PC-9 (cell line): ENCODE measurements around the gene DACH1. TPM values are rescaled to one million over a fixed set of nuclear protein-coding genes. Genes with fewer than 3 reads are reported as not detected.

Experiments
- BruUV-seq: library from RNA; stranded (reverse); fragments of 400-500 nt; replicated peaks from 2 replicates; lab custom pipeline; 2021; lab: Mats Ljungman, UMichigan
- CTCF ChIA-PET: fragments of 300-600 bp; sonication (Branson Sonifier 250); formaldehyde crosslinking; loops from one replicate; lab custom pipeline; 2022; ENCODE audit warnings: antibody characterized with exemption; lab: Charles Lee
- POLR2A ChIA-PET: fragments of 300-600 bp; sonication (Branson Sonifier 250); formaldehyde crosslinking; loops from one replicate; lab custom pipeline; 2022; ENCODE audit warnings: antibody characterized with exemption; ENCODE audit not compliant: unreplicated experiment; lab: Charles Lee
- DNase-seq, 2 experiments: peaks; one replicate each; pipeline versions ENCODE4 v3.0.0 to v3.0.0-alpha.2; 2015 to 2022; ENCODE audit warnings: mixed read lengths in 1 of 2
- H2AFZ ChIP-seq: fragments of 200-600 bp; sonication (generic); 2 replicates; pipeline ENCODE4 v1.8.1; 2017; ENCODE audit warnings: antibody characterized with exemption
- H3F3A ChIP-seq: fragments of 200-600 bp; sonication (generic); 2 replicates; pipeline ENCODE4 v1.8.1; 2017; ENCODE audit warnings: antibody characterized with exemption, mild to moderate bottlenecking, low read depth; ENCODE audit not compliant: insufficient read depth
- H3K27ac ChIP-seq: fragments of 200-600 bp; sonication (generic); 2 replicates; pipeline ENCODE4 v1.6.1; 2016; ENCODE audit warnings: mixed run types
- H3K27me3 ChIP-seq: fragments of 200-600 bp; sonication (generic); 2 replicates; pipeline ENCODE4 v1.6.1; 2016; ENCODE audit warnings: low read depth, mixed run types; ENCODE audit not compliant: insufficient read depth
- H3K36me3 ChIP-seq: fragments of 200-600 bp; sonication (generic); 2 replicates; pipeline ENCODE4 v1.6.1; 2016; ENCODE audit warnings: low read depth, mixed run types
- H3K4me1 ChIP-seq: fragments of 200-600 bp; sonication (generic); replicated peaks from 2 replicates; pipeline ENCODE4 v1.6.1; 2016; ENCODE audit warnings: mixed run types; ENCODE audit not compliant: insufficient read depth
- H3K4me2 ChIP-seq: fragments of 200-600 bp; sonication (generic); 2 replicates; pipeline ENCODE4 v1.6.1; 2017; ENCODE audit warnings: mixed run types
- H3K4me3 ChIP-seq: fragments of 200-600 bp; sonication (generic); 2 replicates; pipeline ENCODE4 v1.6.1; 2016; ENCODE audit warnings: mixed run types
- H3K79me2 ChIP-seq: fragments of 200-600 bp; sonication (generic); 2 replicates; pipeline ENCODE4 v1.6.1; 2017; ENCODE audit warnings: low read depth, mixed run types
- H3K9me2 ChIP-seq: fragments of 200-600 bp; sonication (generic); 2 replicates; pipeline ENCODE4 v1.8.1; 2017; ENCODE audit warnings: mild to moderate bottlenecking; ENCODE audit not compliant: insufficient read depth
- H3K9me3 ChIP-seq: fragments of 200-600 bp; sonication (generic); 2 replicates; pipeline ENCODE4 v1.8.1; 2016; ENCODE audit warnings: low read depth; ENCODE audit not compliant: insufficient read depth
- H4K20me1 ChIP-seq: fragments of 200-600 bp; sonication (generic); 2 replicates; pipeline ENCODE4 v1.8.1; 2017; ENCODE audit not compliant: insufficient read depth
- CTCF ChIP-seq: fragments of 200-600 bp; sonication (generic); conservative IDR thresholded peaks from 2 replicates; pipeline ENCODE4 v1.6.1; 2017; ENCODE audit warnings: mixed run types, antibody characterized with exemption, mild to moderate bottlenecking, moderate library complexity
- EZH2 ChIP-seq: fragments of 200-600 bp; sonication (generic); IDR thresholded peaks from 2 replicates; pipeline ENCODE4 v1.8.0; 2017; ENCODE audit warnings: antibody characterized with exemption, low read depth
- intact Hi-C: fragments of 100-400 bp; cut with micrococcal nuclease; formaldehyde crosslinking; loops from one replicate; pipeline ENCODE4 v1.10.0; 2022; ENCODE audit not compliant: unreplicated experiment
- total RNA-seq: library from RNA; stranded (reverse); gene quantifications from 2 replicates; pipeline ENCODE4 v1.2.3, GENCODE V29; 2021

DACH1 gene
- total RNA-seq, 1 experiment from 2014 or later, result 1.5 TPM

GRCh38 chr13:71727662-71728061 lies 139.3 kb downstream of the DACH1 start:
- Histone ChIP-seq H3K4me1 (no peaks in the 10 kb centered on the region), H3F3A (no peaks in the 10 kb centered on the region), H3K4me2 (no peak overlapping the region), H3K79me2 (no peaks in the 10 kb centered on the region), H3K9me3 (no peaks in the 10 kb centered on the region), H3K9me2 (no peaks in the 10 kb centered on the region), H2AFZ (no peak overlapping the region), H3K36me3 (no peaks in the 10 kb centered on the region), H3K27me3 (no peaks in the 10 kb centered on the region), H3K27ac (no peak overlapping the region), H4K20me1 (no peaks in the 10 kb centered on the region; the same call in 1 of the 2 replicates), H3K4me3 (no peak overlapping the region)
- CTCF ChIA-PET, result no interaction called here
- TF ChIP-seq CTCF (no peak), EZH2 (no peak)
- no peak for DNase-seq
- BruUV-seq, result no TSS peak
- intact Hi-C loops, result no loop called here
- POLR2A ChIA-PET, result no interaction called here

GRCh38 chr13:71727042-71727441 lies 140.0 kb downstream of the DACH1 start:
- Histone ChIP-seq H4K20me1 (no peaks in the 10 kb centered on the region; the same call in 1 of the 2 replicates), H3K4me2 (no peak overlapping the region), H2AFZ (no peak overlapping the region), H3K9me3 (no peaks in the 10 kb centered on the region), H3K27ac (no peak overlapping the region), H3K36me3 (no peaks in the 10 kb centered on the region), H3K4me1 (no peaks in the 10 kb centered on the region), H3K27me3 (no peaks in the 10 kb centered on the region), H3K79me2 (no peaks in the 10 kb centered on the region), H3F3A (no peaks in the 10 kb centered on the region), H3K4me3 (no peak overlapping the region), H3K9me2 (no peaks in the 10 kb centered on the region)
- intact Hi-C loops, result no loop called here
- ChIA-PET POLR2A (no interaction called here), CTCF (no interaction called here)
- TF ChIP-seq CTCF (no peak), EZH2 (no peak)
- BruUV-seq, result no TSS peak
- no peak for DNase-seq

- Histone ChIP-seq H3K9me3 (no peaks in the 10 kb centered on the region), H4K20me1 (no peaks in the 10 kb centered on the region), H3F3A (no peaks in the 10 kb centered on the region), H3K27ac (no peak overlapping the region), H3K36me3 (no peaks in the 10 kb centered on the region), H3K4me3 (no peak overlapping the region), H2AFZ (no peak overlapping the region), H3K27me3 (no peaks in the 10 kb centered on the region), H3K9me2 (no peaks in the 10 kb centered on the region), H3K4me1 (no peaks in the 10 kb centered on the region), H3K79me2 (no peaks in the 10 kb centered on the region), H3K4me2 (no peak overlapping the region)
- no peak for DNase-seq
- ChIA-PET POLR2A (no interaction called here), CTCF (no interaction called here)
- no peak for TF ChIP-seq CTCF
- TF ChIP-seq EZH2, result no peak
- BruUV-seq, result no TSS peak
- intact Hi-C loops, result no loop called here
These were observed 144.8 kb downstream of the DACH1 start for GRCh38 chr13:71722206-71722605.
